Kidney glomerular epithelial cell (primary cell): ENCODE data around the gene PLA2G15.
"Not testable (repeated sequence)": the region's sequence is repeated elsewhere in the genome, so short reads cannot be mapped to it uniquely, and the experiment has no call there.

Source experiments
- DNase-seq: peaks from one replicate; lab custom pipeline; 2025; lab: John Stamatoyannopoulos, UW

The PLA2G15 gene

DNA sequence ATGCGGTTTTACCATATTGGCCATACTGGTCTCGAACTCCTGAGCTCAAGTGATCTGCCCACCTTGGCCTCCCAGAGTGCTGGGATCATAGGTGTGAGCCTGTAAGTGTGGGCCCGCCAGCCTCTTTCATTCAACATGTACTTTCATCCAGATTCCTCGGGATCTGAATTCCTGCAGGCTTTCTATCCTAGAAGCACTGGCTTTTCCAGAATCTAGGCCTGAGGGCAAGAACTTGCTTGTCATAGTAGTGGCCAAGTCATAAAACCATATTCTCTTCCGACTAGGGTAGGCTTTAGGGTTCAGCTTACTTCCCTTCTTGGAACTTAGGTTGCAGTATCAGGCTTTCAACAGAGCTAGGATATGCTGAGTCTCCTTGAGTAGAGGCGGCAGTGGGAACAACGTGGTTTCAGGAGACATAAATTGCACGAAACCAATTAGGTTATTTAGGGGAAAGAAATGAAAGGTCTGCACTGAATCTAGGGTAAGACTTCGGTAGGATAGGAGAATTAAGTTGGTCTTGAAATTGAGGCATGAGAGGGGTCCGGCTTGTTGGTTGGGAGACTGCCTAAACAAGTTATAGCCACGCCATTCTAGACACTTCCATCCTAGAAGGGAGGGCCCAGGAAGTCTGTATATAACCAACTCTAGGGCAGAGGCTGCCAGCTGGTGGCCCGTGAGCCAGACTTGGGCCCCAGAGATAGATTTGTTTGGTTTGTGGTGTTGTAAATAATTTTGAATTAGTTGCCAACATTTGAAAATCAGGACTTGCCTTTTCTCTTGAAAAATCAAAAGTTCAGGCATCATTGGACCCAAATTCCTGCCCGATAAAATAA, 34.8 kb downstream of the PLA2G15 start:
- DNase-seq: no peak

DNA sequence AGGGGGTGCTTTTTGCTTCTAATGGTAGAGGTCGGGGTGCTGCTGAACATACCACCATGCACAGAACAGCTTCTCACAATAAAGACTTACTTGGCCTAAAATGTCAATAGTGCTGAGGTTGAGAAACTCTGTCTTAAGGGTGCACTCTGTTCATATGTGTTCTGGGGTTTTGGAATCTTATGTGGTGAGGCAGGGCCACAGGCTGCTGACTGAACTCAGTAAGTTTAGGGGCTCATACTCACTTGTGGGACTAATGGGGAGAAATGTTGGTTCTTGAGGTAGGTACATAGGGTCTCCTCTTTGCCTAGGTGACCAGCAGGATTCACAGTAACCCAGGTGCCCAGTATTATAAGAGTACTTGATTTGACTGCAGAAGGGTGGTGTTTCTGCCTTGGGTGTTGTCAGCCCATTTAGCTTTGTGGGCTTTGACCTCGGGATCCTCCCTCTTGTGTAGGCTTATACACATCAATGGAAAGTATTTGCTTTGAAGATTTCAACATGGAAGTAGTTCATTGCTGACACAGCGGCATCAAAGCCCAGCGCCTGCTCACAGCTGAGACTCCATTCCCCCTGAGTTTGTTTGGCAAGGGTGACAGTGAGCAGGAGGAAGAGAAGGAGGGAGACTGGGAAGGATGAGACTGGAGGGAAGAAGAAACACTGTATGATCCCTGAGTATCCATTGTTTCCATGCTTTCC, 36.3 kb downstream of the PLA2G15 start:
- DNase-seq: no peak

DNA sequence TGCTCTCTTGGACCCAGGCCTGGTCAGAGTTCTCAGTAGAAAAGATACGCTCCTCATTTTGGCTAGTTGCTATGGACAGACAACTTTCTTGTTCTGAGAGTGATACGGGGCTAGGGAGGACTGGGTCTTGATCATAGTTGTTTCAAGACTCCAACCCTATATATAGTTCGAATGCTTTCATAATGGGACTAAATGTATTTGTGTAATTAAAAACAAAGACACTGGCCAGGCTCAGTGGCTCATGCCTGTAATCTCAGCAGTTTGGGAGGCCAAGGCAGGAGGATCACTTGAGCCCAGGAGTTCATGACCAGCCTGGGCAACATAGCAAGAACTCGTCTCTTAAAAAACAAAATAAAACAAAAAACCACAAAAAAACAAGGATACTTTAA, 36.9 kb downstream of the PLA2G15 start:
- no peak for DNase-seq

DNA sequence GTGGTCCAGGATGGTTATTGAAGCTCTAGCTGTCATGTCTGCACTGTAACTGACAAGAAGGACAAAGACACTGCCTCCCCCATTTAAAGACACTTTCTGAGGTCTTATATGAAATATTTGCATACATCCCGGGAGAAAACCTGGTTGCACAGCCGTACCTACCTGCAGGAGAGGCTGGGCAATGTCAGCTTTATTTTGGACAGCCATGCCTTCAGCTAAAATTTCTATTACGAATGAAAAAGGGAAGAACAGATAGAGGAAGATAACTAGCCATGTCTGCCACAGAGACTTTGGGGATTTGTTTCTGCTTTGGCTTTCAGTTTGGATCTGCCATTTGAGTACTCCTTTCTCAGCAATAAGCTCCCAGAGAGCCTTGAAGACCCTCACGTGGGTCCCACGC, 38.2 kb downstream of the PLA2G15 start:
- DNase-seq: no peak

DNA sequence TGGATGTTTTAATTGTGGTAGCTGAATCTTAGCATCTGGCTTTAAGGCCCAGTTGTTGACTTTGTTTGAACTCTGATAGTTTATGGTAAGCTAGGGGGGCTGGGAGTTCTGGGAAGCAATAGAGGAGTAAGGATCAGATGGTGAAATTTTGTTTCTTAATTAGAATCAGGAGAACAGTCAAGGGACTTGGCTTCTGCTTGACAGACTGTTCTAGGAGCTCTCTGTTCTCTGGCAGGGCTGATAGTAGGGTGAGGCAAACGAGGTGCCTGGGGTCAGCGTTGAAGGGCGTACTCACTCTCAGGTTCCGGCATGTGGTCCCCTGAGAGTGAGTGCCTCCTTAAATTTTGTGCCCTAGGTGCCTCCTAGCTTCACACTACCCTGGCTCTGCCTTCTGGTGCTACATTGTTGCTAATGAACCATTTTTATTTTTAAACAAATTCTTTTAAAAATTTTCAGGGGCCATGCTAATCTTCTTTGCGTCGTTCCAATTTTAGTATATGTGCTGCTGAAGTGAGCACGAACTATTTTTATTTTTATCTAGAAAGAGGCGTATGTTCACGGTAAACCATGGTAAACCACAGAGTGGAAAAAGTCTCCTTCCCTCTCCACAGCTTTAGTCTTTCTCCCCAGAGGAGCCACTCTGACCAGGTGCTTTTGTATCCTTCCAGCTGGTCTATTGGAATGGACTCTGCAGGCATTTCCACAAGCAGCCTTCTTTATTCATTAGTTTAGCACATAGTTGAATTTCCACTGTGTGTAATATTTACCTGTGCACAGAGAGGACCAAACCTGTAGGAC, 38.8 kb downstream of the PLA2G15 start:
- no peak for DNase-seq

DNA sequence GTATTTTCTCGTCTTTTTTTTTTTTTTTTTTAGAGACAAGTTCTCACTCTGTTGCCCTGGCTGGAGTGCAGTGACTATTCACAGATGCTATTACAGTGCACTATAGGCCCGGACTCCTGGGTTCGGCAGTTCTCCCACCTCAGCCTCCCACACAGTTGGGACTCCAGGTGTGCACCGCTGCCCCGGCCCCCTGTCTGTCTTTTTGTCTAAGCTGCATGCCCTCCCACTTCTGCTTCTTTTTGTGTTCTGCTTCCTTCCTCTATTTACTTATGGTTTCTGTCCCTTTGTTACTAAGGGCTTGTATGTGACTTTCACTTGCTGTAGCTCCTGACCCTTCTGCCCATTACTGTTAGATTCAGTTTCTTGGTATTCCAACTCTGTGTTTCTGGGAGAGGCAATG, 39.7 kb downstream of the PLA2G15 start:
- DNase-seq: no peak

DNA sequence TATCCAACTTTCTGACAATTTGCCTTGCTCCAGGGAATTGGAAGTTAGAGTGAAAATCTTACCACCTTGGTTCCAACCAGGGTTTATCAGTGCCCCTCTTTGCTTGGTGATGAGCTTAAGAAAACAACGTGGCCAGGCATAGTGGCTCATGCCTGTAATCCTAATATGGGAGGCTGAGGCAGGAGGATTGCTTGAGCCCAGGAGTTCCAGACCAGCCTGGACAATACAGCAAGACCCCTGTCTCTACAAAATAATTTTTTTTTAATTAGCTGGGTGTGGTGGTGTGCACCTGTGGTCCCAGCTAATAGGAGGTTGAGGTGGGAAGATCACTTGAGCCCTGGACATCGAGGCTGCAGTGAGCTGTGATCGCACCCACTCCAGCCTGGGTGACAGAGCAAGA, 40.5 kb downstream of the PLA2G15 start:
- DNase-seq: no peak

DNA sequence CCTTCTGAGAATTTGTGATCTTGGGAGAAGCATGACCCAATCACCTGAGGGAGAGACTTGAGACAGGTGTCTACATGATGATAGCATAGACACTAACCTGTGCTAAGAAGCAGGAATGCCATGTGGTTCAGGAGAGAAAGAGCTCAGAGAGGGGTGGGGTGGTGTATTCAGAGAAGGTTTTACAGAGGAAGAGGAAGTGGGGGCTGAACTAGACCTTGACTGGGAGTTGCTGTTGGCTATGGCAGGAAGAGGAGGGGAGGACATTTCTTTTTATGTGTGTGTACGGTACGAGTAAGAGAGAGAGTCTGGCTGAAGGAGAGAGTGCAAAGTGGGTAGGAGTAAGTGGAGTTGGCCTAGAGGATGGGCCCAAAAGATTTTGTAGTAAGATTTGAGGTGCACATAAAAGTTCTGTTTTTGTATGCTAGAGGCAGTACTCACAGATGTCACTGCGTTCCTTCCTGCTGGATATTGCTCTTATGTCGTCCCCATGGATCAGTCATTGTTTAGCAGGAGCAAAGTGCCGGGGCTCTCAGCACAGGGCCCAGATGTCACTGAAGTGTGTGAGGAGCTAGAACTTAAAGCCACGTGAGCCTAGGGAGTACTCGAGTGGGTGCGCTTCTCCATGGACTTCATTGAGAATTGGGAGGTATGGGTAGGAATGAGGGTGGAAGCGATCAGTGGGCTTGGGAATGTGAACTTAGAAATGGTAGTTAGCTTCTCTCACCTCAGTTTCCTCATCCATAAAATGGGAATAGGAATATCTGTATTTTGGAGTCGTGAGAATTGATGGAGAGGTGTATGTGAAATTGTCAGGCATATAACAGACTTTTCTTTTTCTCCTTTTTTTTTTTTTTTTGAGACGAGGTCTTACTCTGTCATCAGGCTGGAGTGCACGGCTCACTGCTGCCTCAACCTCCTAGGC, 41.2 kb downstream of the PLA2G15 start:
- no peak for DNase-seq

DNA sequence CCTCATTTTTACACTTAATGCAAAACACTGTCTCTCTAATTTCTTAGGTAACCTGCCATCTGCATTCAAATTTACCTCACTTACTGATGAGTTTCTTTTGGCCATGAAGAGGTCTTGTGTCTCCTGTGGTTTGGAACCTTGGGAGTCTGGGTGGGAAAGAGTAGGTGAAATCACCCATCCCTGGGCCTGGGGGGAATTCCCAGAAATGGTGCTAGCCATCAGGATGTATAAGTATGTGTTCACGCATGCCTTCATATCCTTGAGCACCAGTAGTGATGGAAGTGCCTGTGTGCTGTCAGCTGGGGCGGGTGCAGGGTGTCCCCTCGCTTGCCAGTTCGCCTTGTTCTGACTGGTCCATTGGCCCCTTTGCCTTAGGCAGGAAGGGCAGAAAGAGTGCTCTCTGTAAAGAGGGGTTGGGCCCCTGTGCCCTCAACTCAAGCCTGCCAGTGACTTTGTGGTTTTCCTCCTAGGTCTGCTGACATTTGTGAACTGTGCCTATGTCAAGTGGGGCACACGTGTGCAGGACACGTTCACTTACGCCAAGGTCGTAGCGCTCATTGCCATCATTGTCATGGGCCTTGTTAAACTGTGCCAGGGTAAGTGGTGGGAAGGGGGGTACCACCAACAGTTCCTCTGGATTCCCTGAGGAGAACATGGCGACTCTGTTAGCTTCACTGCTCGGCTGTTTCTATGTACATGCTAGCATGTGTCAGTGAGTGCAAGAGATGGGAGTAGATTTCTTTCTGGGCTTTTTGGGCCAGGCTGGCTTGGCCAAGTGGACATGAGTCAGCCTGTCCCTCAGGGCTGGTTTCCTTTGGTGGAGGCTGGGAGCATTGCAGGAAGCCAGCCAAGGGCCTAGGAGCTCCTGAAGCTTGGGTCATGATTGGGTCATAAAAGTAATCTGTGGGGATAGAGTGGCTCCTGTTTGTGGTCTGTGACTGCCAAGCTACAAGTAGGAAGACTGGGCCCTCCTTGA, 42.4 kb downstream of the PLA2G15 start:
- DNase-seq: no peak

DNA sequence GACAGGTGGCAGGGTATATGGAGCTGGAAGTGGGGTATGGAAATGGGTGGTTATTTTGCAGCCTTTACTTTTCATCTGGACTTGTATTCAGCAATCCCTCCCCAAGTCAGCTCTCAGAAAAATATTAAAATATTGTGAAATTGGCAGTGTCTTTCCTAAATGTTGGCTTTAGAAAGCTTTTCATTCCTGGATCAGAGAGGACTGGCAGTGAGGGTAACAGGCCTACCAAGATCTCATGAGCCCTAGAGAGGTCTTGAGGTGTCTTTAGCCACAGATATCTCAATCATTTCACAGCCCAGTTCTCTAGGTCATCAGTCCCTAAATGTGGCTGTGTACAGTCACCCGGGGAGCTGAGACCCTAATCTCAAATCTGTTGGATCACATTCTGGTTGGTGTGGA, 43.1 kb downstream of the PLA2G15 start:
- no peak for DNase-seq

DNA sequence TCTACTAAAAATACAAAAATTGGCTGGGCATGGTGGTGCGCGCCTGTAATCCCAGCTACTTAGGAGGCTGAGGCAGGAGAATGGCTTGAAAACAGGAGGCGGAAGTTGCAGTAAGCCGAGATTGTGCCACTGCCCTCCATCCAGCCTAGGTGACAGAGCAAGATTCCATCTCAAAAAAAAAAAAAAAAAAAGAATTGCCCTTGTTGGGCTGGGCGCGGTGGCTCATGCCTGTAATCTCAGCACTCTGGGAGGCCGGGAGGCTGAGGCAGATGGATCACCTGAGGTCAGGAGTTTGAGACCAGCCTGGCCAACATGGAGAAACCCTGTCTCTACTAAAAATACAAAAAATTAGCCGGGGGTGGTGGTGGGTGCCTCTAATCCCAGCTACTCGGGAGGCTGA, 43.6 kb downstream of the PLA2G15 start:
- DNase-seq: not testable (repeated sequence)

DNA sequence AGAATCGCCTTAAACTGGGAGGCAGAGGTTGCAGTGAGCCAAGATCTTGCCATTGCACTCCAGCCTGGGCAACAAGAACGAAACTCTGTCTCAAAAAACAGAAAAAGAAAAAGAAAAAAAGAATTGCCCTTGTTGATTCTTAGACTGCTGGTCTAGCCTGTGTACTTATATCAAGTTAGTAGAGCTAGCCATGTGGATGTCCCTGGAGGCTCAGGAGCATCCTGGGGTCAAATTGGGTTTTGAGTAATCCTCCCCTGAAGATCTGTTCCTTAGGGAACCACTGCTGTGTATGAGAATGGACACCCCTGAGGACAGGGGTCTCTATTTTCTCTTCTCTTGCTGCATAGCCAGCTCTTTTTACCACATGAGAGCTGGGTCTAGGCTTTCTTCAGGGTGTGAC, 44.0 kb downstream of the PLA2G15 start:
- DNase-seq: no peak

DNA sequence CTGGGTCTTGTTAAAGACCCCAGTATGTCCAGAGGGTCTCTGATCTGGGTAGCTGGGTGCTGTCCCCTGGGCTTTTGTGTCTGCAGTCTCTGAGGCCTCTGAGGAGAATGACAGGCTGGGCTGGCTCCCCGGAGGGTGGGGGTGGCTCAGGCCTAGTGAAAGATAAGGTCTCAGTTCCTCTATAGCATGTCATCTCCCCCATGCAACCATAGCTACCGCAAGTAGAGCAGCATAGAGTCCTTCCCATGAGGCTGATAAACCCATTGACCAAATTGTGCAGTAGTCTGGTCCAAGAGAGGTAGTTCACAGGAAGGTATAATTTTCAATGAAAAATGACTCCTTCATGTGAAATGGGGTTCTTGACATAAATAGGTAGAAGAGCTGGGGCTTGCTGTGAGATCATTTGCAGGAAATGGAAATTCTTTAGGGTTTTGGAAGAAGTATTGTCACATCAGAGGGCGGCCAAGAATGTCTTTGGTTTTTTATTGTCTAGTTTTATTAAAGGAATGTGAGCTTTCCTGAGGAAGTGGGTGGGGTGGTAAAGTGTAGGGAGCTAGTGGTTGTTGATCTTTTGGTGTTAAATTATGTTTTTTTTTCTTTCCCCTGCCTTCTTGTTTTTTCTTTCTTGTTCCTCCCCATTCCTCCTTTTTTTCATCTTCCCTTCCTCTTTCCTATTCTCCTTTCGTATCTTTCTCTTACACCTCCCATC, 44.6 kb downstream of the PLA2G15 start:
- DNase-seq: no peak

DNA sequence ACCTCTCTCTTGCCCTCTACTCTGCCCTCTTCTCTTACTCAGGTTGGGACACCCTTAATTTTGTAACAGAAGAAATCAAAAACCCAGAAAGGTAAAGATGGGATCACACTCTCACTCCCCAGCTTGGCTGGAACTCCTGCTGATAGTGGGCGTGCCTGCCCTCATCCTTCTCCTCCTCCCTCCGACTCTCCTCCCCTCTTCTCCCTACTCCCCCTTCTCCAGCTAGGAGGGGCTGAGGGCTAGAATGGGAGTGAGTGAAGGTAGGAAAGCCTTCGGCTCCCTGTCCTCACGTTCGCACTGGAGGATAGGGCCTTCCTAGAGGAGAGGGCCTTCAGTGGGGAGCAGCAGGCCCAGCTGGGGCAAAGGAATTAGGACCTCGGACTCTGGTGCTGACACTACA, 45.3 kb downstream of the PLA2G15 start:
- DNase-seq: no peak

DNA sequence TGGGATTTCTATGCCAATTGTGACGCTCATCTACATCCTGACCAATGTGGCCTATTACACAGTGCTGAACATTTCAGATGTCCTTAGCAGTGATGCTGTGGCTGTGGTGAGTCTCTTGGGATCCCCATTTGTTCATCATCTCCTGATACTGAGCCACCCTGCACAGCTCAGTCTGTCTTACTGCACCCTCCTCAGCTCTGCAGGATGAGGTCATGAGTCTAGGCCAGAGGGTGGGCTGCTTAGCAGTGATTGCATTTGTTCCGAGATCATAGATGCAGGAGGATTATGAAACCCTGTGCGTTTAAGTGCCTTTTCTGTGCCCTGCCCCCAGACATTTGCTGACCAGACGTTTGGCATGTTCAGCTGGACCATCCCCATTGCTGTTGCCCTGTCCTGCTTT, 46.1 kb downstream of the PLA2G15 start:
- no peak for DNase-seq

DNA sequence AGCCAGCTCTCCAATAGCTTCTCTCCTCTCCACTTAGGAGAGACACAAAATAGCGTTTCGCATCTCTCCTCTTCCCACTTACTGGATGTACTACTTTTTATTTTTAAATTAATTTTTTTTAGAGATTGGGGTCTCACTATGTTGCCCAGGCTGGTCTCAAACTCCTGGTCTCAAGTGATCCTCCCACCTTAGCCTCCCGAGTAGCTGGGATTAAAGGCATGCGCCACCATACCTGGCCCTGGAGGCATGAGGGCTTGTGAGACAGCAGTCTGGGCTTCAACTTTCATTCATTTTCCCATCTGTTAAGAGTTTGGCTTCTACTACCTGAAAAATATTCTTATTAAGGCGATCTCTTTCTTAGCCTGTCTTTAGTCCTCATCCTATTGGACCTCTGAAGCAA, 47.3 kb downstream of the PLA2G15 start:
- DNase-seq: no peak

DNA sequence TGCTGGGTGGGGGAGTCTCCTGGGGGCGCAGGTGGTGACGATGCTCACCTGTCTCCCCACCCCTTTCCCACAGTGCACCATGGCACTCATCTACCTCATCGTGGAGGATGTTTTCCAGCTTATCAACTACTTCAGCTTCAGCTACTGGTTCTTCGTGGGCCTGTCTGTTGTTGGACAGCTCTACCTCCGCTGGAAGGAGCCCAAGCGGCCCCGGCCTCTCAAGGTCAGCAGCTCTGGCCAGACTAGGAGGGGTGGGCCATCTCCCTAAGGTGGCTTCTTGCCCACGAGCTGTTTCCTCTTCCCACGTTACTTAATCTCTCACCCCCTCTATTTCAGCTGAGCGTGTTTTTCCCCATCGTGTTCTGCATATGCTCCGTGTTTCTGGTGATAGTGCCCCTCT, 51.1 kb downstream of the PLA2G15 start:
- no peak for DNase-seq

DNA sequence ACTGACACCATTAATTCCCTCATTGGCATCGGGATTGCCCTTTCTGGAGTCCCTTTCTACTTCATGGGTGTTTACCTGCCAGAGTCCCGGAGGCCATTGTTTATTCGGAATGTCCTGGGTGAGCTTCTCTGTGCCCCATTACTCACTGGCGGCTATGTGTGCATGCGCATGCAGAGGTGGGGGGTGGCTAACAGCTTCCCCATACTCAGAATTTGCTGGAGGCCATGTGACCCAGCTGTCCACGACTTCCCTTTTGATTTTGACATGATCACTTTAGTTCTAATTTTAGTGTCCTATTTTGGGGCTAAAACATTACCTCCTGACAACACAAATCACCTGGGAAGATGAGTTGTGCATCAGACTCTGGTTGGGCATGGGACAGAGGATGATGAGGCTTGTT, 51.5 kb downstream of the PLA2G15 start:
- no peak for DNase-seq

DNA sequence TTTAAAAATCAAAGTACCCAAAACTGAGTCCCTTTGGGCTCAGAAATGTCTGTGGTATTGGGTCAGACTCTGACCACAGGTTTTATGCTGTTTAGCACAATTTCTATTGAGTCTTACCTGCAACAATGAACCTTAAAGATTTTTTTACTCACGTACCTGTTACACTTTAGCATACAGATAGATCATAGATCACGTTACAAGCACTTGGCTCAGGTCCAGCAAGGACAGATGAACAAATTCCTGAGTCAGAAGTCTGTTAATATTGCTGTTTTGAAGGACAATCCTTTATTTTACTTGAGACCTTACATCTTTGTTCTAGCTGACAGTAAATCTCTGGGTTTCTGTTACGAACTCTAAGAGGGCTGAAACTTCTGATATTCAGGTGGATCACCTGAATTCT, 52.7 kb downstream of the PLA2G15 start:
- no peak for DNase-seq

DNA sequence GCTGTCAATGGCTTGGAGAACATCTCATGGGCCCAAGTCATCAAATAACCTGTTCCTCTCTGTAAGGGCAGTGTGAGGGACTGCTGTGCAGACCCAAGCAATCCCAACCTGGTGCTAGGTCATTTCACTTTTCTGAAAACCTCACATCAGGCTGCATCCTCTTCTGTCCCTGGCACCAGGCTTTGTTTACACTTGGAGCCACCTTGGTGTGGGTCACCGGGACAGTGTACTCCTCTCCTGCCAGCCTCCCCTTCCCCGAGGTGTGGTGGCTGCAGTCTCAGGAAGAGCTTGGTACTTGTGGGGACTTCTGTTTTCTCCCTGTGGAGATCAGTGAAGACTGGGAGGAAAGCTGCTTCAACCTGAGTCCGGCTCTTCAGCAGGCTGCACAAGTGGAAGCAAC, 53.1 kb downstream of the PLA2G15 start:
- no peak for DNase-seq
